Measurements from ENCODE around the gene PRG2.

DNA sequence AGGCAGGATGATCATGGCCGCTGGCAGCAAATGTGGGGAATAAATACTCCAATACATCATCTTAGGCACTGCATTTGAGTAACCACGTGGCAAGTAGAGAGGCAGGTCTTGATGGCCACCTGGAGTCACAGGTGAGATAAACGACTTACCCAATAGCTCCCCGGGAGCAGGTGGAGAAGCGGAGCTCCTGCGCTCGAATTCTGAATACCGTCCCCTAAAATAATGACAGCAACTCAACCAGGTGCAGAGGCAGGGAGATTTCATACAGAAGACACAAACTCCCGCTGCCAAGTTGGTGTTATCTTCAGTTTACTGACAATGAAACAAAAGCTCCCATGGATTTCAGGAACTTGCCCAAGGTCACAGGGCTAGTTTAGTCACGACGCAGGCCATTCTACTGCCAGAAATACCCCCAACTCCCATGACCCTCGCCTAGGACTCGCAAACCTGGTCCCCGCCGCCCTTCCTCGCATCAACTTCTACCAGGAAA lies 36.0 kb upstream of the PRG2 start:
- TF ChIP-seq, protein P1, sequence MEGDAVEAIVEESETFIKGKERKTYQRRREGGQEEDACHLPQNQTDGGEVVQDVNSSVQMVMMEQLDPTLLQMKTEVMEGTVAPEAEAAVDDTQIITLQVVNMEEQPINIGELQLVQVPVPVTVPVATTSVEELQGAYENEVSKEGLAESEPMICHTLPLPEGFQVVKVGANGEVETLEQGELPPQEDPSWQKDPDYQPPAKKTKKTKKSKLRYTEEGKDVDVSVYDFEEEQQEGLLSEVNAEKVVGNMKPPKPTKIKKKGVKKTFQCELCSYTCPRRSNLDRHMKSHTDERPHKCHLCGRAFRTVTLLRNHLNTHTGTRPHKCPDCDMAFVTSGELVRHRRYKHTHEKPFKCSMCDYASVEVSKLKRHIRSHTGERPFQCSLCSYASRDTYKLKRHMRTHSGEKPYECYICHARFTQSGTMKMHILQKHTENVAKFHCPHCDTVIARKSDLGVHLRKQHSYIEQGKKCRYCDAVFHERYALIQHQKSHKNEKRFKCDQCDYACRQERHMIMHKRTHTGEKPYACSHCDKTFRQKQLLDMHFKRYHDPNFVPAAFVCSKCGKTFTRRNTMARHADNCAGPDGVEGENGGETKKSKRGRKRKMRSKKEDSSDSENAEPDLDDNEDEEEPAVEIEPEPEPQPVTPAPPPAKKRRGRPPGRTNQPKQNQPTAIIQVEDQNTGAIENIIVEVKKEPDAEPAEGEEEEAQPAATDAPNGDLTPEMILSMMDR (IDR thresholded peaks at IDR 0.05): no peak
- TF ChIP-seq EZH2 (IDR thresholded peaks at IDR 0.05; ENCODE audit: borderline replicate concordance, insufficient read depth, low read depth, low read length, poor library complexity, severe bottlenecking): no peak

Data from B cell (primary cell).